HG03039 (cell line): ENCODE measurements around the gene GALR1.
"Not testable (repeated sequence)": the region's sequence is repeated elsewhere in the genome, so short reads cannot be mapped to it uniquely, and the experiment has no call there.

ENCODE experiments used
- ATAC-seq: cut with Tn5 transposase; IDR thresholded peaks from one replicate; pipeline ENCODE4 v1.9.1; 2021; ENCODE audit warnings: mild to moderate bottlenecking, moderate library complexity; ENCODE audit not compliant: unreplicated experiment

The GALR1 gene

GRCh38 chr18:77249569-77250500 lies at the start of gene GALR1:
GALR1 (plus strand) TSS chr18:77249848; CDS start chr18:77250549, 701 bp downstream.
- no peak for ATAC-seq

- no peak for ATAC-seq
These were observed 48.1 kb upstream of the GALR1 start for GRCh38 chr18:77201506-77201905.

- no peak for ATAC-seq
These were observed 47.3 kb upstream of the GALR1 start for GRCh38 chr18:77202329-77202728.

- no peak for ATAC-seq
These were observed 46.6 kb upstream of the GALR1 start for GRCh38 chr18:77203071-77203470.

GRCh38 chr18:77203851-77204250 lies 45.8 kb upstream of the GALR1 start:
- no peak for ATAC-seq

GRCh38 chr18:77205769-77206168 lies 43.9 kb upstream of the GALR1 start:
- ATAC-seq = no peak

- ATAC-seq = no peak
These were observed 42.8 kb upstream of the GALR1 start for GRCh38 chr18:77206676-77207374.

- no peak for ATAC-seq
These were observed 42.1 kb upstream of the GALR1 start for GRCh38 chr18:77207540-77207939.

- ATAC-seq = peak; percentile 74
These were observed 40.7 kb upstream of the GALR1 start for GRCh38 chr18:77208964-77209363.

- no peak for ATAC-seq
These were observed 40.1 kb upstream of the GALR1 start for GRCh38 chr18:77209587-77209986.

- ATAC-seq = no peak
These were observed 39.4 kb upstream of the GALR1 start for GRCh38 chr18:77210249-77210648.

GRCh38 chr18:77218642-77219041 lies 31.0 kb upstream of the GALR1 start:
- ATAC-seq = no peak

GRCh38 chr18:77220726-77221125 lies 28.9 kb upstream of the GALR1 start:
- ATAC-seq = no peak

GRCh38 chr18:77222464-77222863 lies 27.2 kb upstream of the GALR1 start:
- ATAC-seq = no peak

- no peak for ATAC-seq
These were observed 26.4 kb upstream of the GALR1 start for GRCh38 chr18:77223221-77223639.

- ATAC-seq = no peak
These were observed 26.0 kb upstream of the GALR1 start for GRCh38 chr18:77223653-77224052.

- no peak for ATAC-seq
These were observed 19.0 kb upstream of the GALR1 start for GRCh38 chr18:77230645-77231044.

GRCh38 chr18:77234504-77235365 lies 14.9 kb upstream of the GALR1 start:
- ATAC-seq = no peak

GRCh38 chr18:77239285-77239684 lies 10.4 kb upstream of the GALR1 start:
- ATAC-seq = not testable (repeated sequence)

GRCh38 chr18:77248873-77249568 lies 627 bp upstream of the GALR1 start:
- ATAC-seq = no peak
